Memory B cell (primary cell): ENCODE data around the gene FAM200C.

Experiments used
- ATAC-seq: fragments of 150-1000 bp; cut with Tn5 transposase; 2 replicates; pipeline ENCODE4 v1.10.0; 2021; ENCODE audit warnings: low read depth, mild to moderate bottlenecking, moderate library complexity
- DNase-seq, 2 donors: peaks; one replicate each; pipeline ENCODE4 v3.0.0; 2022; ENCODE audit warnings: low spot score in 2 of 2
- H3K27ac Mint-ChIP-seq: one replicate; pipeline ENCODE4 v1.8.0; 2022; ENCODE audit warnings: mild to moderate bottlenecking, moderate library complexity, mixed read lengths
- H3K27me3 Mint-ChIP-seq: one replicate; pipeline ENCODE4 v1.8.0; 2022; ENCODE audit warnings: mixed read lengths
- H3K36me3 Mint-ChIP-seq: one replicate; pipeline ENCODE4 v1.8.0; 2022; ENCODE audit warnings: mild to moderate bottlenecking, mixed read lengths
- H3K4me1 Mint-ChIP-seq: one replicate; pipeline ENCODE4 v1.8.0; 2022; ENCODE audit warnings: mixed read lengths
- H3K4me3 Mint-ChIP-seq: one replicate; pipeline ENCODE4 v1.8.0; 2022; ENCODE audit warnings: mild to moderate bottlenecking, moderate library complexity, mixed read lengths
- H3K9me3 Mint-ChIP-seq: one replicate; pipeline ENCODE4 v1.8.0; 2022; ENCODE audit warnings: mixed read lengths

FAM200C gene

DNA sequence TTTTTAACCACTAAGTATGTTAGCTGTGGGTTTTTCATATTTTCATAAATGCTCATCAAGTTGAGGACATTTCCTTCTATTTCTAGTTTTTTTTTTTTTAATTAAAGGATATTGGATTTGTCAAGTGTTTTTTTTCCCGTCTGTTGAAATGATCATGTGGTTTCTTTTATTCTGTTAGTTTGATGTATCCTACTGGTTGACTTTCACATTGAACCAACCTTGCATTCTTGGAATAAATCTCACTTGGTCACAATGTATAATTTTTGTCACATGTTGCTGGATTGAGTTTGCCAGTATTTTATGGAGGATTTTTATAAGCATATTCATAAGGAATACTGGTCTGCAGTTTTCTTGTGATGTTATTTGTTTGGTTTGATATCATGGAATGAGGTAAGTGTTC lies 12.4 kb downstream of the FAM200C start:
- Mint-ChIP-seq H3K27me3 (no peaks in the 10 kb centered on the region), H3K36me3 (peaks cover 6% of the 10 kb centered on the region), H3K4me3 (no peak overlapping the region), H3K4me1 (peaks cover 6% of the 10 kb centered on the region), H3K27ac (no peak overlapping the region), H3K9me3 (peaks cover 11% of the 10 kb centered on the region)
- ATAC-seq: no peak
- DNase-seq: no peak

DNA sequence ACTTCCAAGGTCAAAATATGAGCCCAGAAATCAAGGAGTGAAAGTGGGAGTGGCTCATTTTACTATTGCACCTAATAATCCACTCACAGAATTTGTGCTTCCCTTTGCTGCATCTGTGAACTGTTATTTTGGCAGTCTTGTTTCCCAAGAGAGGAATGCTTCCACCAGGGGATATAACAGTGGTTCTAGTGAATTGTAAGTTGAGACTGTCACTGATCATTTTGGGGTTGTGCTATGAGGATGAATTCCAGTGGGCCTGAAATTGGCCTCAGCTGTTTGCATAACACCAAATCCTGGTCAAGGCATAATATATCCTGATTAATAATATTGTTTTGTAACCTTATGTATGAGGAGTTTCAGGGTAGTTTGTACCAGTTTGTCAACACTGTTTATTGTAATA lies 14.4 kb downstream of the FAM200C start:
- ATAC-seq: no peak
- Mint-ChIP-seq H3K36me3 (peaks cover 6% of the 10 kb centered on the region), H3K4me3 (no peak overlapping the region), H3K9me3 (peaks cover 11% of the 10 kb centered on the region), H3K4me1 (peaks cover 10% of the 10 kb centered on the region), H3K27ac (no peak overlapping the region), H3K27me3 (no peaks in the 10 kb centered on the region)
- no peak for DNase-seq

DNA sequence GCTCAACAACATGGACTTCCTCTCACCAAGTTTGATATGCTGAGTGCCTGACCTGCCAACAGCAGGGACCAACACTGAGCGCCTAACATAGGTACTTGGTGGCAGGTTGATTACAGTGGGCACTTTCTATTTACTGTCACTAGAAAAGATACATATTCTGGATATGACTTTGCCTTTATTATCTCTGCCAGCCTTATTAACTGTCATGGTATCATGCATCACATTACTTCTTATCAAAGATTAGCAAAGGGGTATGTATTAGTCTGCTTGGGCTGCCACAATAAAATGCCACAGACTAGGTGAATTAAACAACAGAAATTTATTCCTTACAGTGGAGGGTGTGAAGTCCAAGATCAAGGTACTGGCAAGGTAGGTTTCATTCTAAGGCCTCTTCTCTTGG lies 15.2 kb downstream of the FAM200C start:
- Mint-ChIP-seq H3K36me3 (peaks cover 6% of the 10 kb centered on the region), H3K27me3 (no peaks in the 10 kb centered on the region), H3K4me1 (peaks cover 10% of the 10 kb centered on the region), H3K27ac (no peak overlapping the region), H3K4me3 (no peak overlapping the region), H3K9me3 (peaks cover 11% of the 10 kb centered on the region)
- ATAC-seq (no peak), DNase-seq (no peak)

DNA sequence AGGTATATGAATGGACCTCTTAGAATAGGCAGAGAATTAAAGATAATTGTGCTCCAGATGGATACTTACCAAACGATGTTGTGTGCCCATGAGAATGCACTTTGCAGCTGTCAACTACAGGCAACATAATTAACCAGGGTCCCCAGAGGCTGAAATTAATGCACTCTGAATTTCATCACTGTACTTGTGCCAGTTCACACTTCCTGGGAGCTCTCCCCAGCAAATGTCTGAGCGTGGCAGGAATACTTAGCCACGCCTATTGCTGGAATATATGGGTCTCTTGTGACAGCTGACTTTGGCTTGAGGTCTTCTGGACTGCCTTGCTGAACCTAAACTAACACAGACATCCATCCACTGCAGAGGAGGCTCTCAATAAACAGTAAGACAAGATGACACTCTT lies 17.5 kb downstream of the FAM200C start:
- ATAC-seq (no peak), DNase-seq (no peak)
- Mint-ChIP-seq H3K4me1 (peaks cover 10% of the 10 kb centered on the region), H3K27ac (no peak overlapping the region), H3K36me3 (no peaks in the 10 kb centered on the region), H3K27me3 (peaks cover 2% of the 10 kb centered on the region), H3K4me3 (no peak overlapping the region), H3K9me3 (peaks cover 3% of the 10 kb centered on the region)

DNA sequence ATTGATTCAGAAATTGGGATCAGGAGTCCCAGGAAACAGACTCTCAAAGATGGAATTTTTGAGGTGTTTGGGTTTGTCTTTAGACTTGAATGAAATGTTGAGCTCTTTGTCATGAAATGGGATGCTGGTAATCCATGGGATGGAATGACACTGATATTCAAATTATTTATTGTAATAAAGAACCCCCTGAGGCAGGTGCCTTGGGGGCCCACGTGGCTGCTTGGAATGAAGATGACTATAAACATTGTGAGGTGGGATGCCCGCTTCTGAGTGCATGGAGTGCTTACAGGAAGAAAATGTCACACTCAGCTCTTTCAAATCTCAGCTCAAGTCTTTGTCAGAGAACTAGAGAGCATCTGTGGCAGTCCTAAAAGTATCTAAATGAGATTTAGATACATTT lies 19.8 kb downstream of the FAM200C start:
- Mint-ChIP-seq H3K36me3 (no peaks in the 10 kb centered on the region), H3K27me3 (peaks cover 6% of the 10 kb centered on the region)

DNA sequence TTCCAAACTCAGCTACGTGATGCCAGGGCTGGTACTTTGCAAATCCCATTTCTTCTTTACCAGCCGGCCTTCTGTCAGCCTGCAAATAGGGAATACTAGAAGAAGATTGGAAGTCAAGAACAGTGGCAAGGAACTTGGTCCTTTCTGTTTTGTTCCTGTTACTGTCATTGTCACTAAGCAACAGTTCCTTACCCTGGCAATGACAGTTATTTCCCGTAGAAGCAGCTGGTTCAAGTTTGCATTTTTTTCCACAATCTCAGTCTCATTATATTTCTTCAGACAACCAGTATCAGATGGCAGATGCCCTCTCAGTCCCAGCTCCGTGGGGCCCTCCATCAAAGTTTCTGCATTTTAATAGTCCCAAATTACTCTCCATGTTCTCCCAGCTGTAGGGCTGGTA lies 20.3 kb downstream of the FAM200C start:
- ATAC-seq (no peak), DNase-seq (no peak)
- peaks cover 8% of the 10 kb centered on the region for H3K27me3 Mint-ChIP-seq
- peaks cover 10% of the 10 kb centered on the region for H3K4me1 Mint-ChIP-seq
- H3K4me3 Mint-ChIP-seq: no peak overlapping the region
- H3K27ac Mint-ChIP-seq: no peak overlapping the region
- peaks cover 2% of the 10 kb centered on the region for H3K9me3 Mint-ChIP-seq
- no peaks in the 10 kb centered on the region for H3K36me3 Mint-ChIP-seq

More for the DNA sequence above, 19.8 kb downstream of the FAM200C start:
- DNase-seq (no peak), ATAC-seq (no peak)
- Mint-ChIP-seq H3K9me3 (peaks cover 2% of the 10 kb centered on the region), H3K4me1 (peaks cover 10% of the 10 kb centered on the region), H3K4me3 (no peak overlapping the region), H3K27ac (no peak overlapping the region)

DNA sequence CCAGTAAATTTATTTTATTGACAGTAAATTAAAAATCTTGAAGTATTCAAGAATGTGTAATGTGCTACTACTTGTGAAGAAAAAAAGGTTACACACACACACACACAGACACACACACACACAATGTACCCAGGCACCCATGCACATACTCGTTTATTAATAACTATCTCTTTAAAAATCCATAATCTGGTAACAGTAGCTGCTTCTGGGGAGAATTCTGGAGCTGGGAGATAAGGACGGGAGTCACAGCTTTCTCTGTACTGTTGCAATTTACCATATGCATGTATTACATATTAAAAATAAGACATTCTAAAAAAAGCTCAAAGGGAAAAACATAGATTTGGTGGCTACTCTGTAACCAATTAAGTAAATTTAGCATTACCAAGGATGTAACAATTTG lies 21.5 kb downstream of the FAM200C start:
- ATAC-seq (no peak), DNase-seq (no peak)
- H3K27me3 Mint-ChIP-seq: peaks cover 11% of the 10 kb centered on the region
- H3K36me3 Mint-ChIP-seq: no peaks in the 10 kb centered on the region
- H3K4me1 Mint-ChIP-seq: peaks cover 10% of the 10 kb centered on the region
- no peak overlapping the region for H3K27ac Mint-ChIP-seq
- no peak overlapping the region for H3K4me3 Mint-ChIP-seq
- no peaks in the 10 kb centered on the region for H3K9me3 Mint-ChIP-seq

DNA sequence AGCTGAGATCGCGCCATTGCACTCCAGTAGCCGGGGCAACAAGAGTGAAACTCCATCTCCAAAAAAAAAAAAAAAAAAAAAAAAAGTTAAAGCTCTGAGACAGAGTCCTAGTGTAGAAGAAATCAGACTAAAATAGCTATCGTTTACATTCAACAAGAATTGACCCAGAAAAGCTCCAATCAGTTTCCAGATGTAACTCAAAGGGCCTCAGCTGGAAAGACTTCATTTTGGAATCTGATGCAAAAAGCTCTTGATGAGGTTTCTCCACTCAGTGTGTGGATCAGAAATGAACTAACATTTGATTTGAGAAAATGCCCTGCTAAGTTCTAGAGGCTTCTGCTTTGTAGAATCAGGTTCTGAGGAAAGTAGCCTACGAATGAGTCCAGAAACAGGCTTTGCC lies 22.2 kb downstream of the FAM200C start:
- ATAC-seq (no peak), DNase-seq (no peak)
- Mint-ChIP-seq H3K4me1 (peaks cover 6% of the 10 kb centered on the region), H3K9me3 (no peaks in the 10 kb centered on the region), H3K4me3 (no peak overlapping the region), H3K27ac (no peak overlapping the region), H3K36me3 (no peaks in the 10 kb centered on the region), H3K27me3 (peaks cover 11% of the 10 kb centered on the region)

DNA sequence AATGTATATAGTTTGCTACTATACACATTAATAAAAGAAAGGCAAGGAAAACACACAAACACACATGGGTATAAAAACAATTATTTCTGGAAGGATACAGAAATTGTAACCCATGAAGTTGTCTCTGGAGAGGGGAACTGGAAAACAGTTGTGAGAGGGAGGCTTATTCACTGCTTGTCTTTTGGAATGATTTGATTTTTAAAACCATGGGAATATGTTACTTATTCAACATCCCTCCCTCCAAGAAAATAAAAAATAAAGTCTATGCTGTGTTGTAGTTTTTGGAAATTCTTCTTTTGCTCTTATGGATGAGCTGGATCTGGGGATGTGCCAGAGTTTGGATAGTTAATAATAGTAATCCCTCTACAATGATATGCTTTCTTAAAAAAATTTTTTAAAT lies 23.4 kb downstream of the FAM200C start:
- H3K36me3 Mint-ChIP-seq: no peaks in the 10 kb centered on the region
- DNase-seq (no peak), ATAC-seq (no peak)
- no peaks in the 10 kb centered on the region for H3K9me3 Mint-ChIP-seq
- H3K27me3 Mint-ChIP-seq: peaks cover 13% of the 10 kb centered on the region
- no peak overlapping the region for H3K4me3 Mint-ChIP-seq
- H3K4me1 Mint-ChIP-seq: no peaks in the 10 kb centered on the region
- H3K27ac Mint-ChIP-seq: no peak overlapping the region

DNA sequence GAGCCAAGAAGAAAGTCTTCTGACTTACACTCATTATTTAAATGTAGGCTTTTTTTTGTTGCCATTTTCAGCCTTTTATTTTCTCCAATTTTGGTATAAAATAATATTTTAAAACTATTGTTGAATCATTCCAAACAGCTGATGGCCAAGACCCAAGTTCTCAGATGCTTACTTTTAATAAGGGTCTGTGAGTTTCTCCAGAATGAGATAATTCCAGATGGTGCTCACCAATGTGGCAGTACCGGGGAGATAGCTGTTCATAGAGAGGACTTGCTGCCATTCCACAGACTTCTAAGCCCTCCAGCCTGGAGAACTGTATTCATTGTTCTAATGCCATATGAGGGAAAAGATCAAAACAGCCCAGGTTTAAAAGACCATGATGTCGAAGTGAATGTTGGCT lies 24.2 kb downstream of the FAM200C start:
- DNase-seq: no peak
- peaks cover 18% of the 10 kb centered on the region for H3K27me3 Mint-ChIP-seq
- no peaks in the 10 kb centered on the region for H3K36me3 Mint-ChIP-seq
- peaks cover 4% of the 10 kb centered on the region for H3K4me1 Mint-ChIP-seq
- no peaks in the 10 kb centered on the region for H3K9me3 Mint-ChIP-seq
- H3K27ac Mint-ChIP-seq: no peak overlapping the region
- no peak overlapping the region for H3K4me3 Mint-ChIP-seq
- ATAC-seq: no peak

DNA sequence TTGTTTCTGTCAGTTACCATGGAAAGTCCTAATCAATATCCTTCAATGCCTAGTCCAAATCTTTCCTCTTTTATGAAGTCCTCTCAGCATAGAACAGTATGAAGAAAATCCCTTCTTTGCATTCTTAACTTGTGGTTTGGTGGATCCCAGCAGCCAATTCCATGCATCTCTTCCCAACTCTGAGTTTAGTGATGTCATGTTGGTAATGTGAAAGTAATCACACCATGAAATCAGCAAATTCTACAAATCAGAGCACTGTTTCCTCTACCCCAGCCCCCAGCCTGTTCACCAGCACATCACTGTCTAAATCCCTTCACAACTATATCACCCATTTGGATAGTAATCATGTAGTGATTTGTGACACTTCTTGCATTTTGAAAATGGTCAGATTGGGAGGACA lies 24.7 kb downstream of the FAM200C start:
- Mint-ChIP-seq H3K27ac (no peak overlapping the region), H3K9me3 (no peaks in the 10 kb centered on the region), H3K36me3 (no peaks in the 10 kb centered on the region), H3K4me3 (no peak overlapping the region), H3K4me1 (peaks cover 6% of the 10 kb centered on the region), H3K27me3 (peaks cover 20% of the 10 kb centered on the region)
- DNase-seq (no peak), ATAC-seq (no peak)

DNA sequence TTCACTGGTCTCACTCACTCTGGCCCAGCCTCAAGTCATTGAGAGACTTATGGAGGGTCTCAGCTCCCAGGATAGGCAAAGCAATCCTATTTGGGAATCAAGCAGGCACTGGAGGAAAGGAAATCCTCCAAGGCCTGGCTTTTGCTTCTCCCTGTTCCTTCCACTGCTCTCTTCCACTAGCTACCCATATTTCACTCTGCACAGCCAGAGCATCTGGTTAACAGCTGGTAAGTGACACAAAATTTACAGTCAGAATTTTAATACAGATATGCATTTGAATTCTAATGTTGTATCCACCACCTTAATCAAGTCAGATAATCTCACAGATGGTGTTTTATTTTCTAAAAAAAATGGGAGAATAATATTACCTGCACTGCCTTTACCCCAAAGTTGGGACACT lies 28.6 kb downstream of the FAM200C start:
- no peak for ATAC-seq
- Mint-ChIP-seq H3K27me3 (peaks cover 35% of the 10 kb centered on the region), H3K4me1 (peaks cover 14% of the 10 kb centered on the region), H3K27ac (no peak overlapping the region), H3K9me3 (no peaks in the 10 kb centered on the region), H3K36me3 (no peaks in the 10 kb centered on the region), H3K4me3 (peak overlapping the region; percentile 38)
- no peak for DNase-seq

DNA sequence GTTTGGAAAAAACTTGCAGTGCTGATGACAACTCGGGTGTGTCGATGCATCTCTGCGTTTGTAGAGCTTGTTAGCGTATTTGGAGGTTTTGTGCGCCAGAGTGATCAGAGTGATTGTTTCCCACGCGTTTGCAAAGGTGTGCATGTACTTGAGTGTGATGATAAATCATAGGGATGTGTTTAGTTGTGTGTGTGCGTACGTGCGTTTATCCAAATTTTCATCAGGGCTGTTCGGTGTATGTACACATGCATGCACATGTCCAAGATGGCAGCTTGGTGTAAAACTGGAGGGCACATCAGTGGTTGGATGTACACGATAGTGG lies 29.2 kb downstream of the FAM200C start:
- Mint-ChIP-seq H3K27ac (no peak overlapping the region), H3K9me3 (no peaks in the 10 kb centered on the region), H3K4me3 (peak overlapping the region; percentile 38), H3K27me3 (peaks cover 34% of the 10 kb centered on the region), H3K36me3 (no peaks in the 10 kb centered on the region), H3K4me1 (peaks cover 14% of the 10 kb centered on the region)
- ATAC-seq (no peak), DNase-seq (no peak)

DNA sequence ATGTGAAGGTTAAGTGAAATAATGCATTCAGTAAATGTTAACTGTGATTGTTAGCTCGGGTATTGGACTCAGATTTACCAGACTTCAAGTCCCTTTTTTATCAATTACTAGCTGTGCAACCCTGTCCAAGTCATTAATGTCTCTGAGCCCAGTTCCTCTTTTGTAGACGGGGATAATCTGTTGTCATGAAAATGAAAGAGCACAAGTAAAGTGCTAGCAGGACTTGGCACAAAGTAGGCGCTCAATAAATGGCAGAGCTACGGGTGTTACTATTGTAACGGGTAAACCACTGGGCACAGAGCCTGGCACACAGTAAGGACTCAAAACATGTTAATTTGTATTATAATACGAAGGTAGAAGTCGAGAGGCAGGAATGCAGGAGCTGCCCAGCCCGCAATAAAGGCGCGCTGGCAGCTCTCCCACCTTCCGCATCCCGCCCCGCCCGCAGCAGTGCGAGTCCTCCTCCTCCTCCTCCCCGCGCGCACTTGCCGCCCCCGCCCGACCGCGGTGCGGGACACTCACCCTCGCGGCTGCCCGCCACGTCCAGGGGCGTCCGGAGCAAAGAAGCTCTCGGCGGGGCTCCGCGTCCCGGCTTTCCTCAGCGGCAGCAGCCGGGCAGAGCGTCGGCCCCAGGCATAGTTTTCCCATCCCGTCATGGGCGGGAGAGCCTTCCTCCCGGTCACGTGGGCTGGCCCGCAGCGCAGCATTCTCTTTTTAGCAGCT lies 29.7 kb downstream of the FAM200C start, which contains the start of gene C1QTNF2:
TSS of gene C1QTNF2 (minus strand) at position 637 of the 723 bp plus-strand sequence. CDS start 15,615 bp downstream, outside the sequence.
- DNase-seq (no peak), ATAC-seq (peak; percentile 56)
- no peaks in the 10 kb centered on the region for H3K36me3 Mint-ChIP-seq

DNA sequence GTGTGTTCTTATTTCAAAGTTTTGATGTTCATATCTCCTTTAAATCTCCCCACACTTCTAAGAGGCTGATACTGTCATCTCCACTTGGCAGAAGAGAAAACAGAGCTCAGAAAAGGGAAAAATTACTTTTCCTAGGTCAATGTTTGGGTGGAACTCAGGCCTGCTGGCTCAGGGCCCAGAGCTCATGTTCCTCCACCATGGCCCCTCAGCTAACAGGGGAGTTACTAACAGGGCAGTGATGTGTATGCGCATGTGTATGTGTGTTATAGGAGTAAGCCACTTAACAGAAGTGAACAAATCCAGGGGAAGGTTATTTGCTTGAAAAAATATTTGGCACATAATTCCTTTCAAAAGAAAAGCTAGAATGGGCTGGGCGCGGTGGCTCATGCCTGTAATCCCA lies 32.0 kb downstream of the FAM200C start:
- H3K36me3 Mint-ChIP-seq: no peaks in the 10 kb centered on the region
- no peak for ATAC-seq
- no peak overlapping the region for H3K4me3 Mint-ChIP-seq
- H3K27ac Mint-ChIP-seq: no peak overlapping the region
- H3K9me3 Mint-ChIP-seq: no peaks in the 10 kb centered on the region
- DNase-seq: no peak
- peaks cover 32% of the 10 kb centered on the region for H3K27me3 Mint-ChIP-seq
- H3K4me1 Mint-ChIP-seq: peaks cover 14% of the 10 kb centered on the region

More for the DNA sequence above, 29.7 kb downstream of the FAM200C start, which contains the start of gene C1QTNF2:
- peaks cover 14% of the 10 kb centered on the region for H3K4me1 Mint-ChIP-seq
- no peak within 1 kb of the TSS for H3K27ac Mint-ChIP-seq
- peaks cover 34% of the 10 kb centered on the region for H3K27me3 Mint-ChIP-seq
- peak within 1 kb of the TSS; percentile 76 for H3K4me3 Mint-ChIP-seq
- no peaks in the 10 kb centered on the region for H3K9me3 Mint-ChIP-seq
